ENCODE data around the gene ATP6V1B1. TPM values are rescaled to one million over a fixed set of nuclear protein-coding genes. Genes with fewer than 3 reads are reported as not detected.

Gene ATP6V1B1
- total RNA-seq, 2 experiments from 2014 or later: not detected

DNA sequence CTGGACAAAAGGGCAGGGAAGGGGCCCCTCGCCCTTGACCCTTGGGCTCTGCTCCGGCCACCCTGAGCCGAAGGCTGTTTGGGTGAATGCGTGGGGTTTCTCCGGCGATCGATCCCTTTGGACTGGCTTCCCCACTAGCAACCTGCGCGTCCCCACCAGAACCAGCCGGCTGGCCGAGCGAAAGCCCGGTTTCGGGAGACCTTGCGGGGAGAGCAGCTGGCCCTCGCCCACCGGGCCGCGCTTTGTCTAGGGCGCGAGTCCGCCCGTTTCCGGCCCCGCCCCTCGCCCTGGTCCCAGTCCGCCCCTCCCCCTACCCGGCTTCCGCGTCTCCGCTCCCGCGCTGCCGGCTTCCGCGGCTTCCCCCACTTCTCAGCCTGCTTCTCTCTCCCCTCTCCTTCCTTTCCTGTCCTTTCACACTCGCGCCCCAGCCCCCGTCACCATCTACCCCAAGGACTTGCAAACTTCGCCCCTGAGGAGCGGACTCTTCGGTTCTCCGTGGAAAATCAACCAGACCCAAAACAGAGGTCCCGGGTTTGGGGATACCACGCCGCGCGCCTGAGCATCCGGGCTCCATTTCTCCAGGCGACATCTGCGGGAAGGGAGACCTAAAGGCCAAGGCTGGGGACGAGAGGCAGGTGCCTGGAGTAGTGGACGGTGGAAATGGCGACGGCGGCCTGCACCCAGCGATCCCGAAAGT lies 48.0 kb upstream of the ATP6V1B1 start:
- no peak overlapping the region for H3K27ac Mint-ChIP-seq
- Histone ChIP-seq H3K4me1 (ENCODE audit: insufficient read depth, low read length) (peaks cover 25% of the 10 kb centered on the region), H3K27ac (ENCODE audit: low read depth in 1 of 2, low read length in 2 of 2) (no peak overlapping the region), H3K9me3 (ENCODE audit: control insufficient read depth in 1 of 2, insufficient read depth in 1 of 2, low read length in 2 of 2) (peaks cover 0 to 31% of the 10 kb centered on the region in 2 experiments), H3K4me3 (ENCODE audit: low read length) (peak overlapping the region; percentile 50), H3K27me3 (ENCODE audit: control insufficient read depth in 1 of 2, insufficient read depth in 2 of 2, low read length in 2 of 2) (peaks cover 61 to 98% of the 10 kb centered on the region in 2 experiments), H3K36me3 (ENCODE audit: insufficient read depth, low read length) (no peaks in the 10 kb centered on the region)
- peaks cover 85% of the 10 kb centered on the region for H3K27me3 Mint-ChIP-seq
- TF ChIP-seq, protein P1, sequence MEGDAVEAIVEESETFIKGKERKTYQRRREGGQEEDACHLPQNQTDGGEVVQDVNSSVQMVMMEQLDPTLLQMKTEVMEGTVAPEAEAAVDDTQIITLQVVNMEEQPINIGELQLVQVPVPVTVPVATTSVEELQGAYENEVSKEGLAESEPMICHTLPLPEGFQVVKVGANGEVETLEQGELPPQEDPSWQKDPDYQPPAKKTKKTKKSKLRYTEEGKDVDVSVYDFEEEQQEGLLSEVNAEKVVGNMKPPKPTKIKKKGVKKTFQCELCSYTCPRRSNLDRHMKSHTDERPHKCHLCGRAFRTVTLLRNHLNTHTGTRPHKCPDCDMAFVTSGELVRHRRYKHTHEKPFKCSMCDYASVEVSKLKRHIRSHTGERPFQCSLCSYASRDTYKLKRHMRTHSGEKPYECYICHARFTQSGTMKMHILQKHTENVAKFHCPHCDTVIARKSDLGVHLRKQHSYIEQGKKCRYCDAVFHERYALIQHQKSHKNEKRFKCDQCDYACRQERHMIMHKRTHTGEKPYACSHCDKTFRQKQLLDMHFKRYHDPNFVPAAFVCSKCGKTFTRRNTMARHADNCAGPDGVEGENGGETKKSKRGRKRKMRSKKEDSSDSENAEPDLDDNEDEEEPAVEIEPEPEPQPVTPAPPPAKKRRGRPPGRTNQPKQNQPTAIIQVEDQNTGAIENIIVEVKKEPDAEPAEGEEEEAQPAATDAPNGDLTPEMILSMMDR (IDR thresholded peaks at IDR 0.05): no peak
- peaks cover 4% of the 10 kb centered on the region for H3K9me3 Mint-ChIP-seq
- no peak for ATAC-seq (ENCODE audit: poor library complexity)
- H3K36me3 Mint-ChIP-seq (ENCODE audit: low read depth): no peaks in the 10 kb centered on the region
- POLR2A ChIA-PET: no interaction called here
- intact Hi-C loops (cut with DNase I, micrococcal nuclease): no loop called here
- CTCF ChIA-PET: no interaction called here
- H3K4me1 Mint-ChIP-seq (ENCODE audit: low read depth): peaks cover 25% of the 10 kb centered on the region
- peak overlapping the region; percentile 75 for H3K4me3 Mint-ChIP-seq
- peak in 5 of 14 experiments; percentile 13 to 66 (median 42) for DNase-seq

DNA sequence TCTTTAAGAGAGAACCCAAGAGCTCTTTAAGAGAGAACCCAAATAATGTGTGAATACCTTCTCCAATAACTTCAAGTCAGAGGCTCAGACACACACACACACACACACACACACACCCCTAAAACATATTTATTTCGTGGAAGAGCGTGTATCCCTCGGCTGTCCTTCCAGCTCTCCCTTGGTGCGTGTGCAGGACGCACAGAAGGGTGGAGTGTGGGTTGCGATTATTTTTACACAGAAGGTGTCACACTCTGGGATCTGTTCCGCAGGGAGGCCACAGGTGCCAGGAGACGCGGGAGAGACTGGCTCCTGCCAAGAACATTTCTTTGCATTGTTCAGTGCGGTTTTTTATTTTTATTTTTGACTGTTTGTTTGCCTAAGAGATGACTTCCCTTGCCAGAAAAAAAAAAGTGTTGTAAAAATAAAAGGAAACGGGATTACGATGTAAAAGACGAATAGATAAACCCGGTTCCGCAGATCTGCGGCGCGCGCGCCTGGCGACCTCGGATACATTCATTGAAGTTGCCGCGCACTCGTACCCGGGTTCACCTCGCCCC lies 47.3 kb upstream of the ATP6V1B1 start:
- Mint-ChIP-seq H3K36me3 (ENCODE audit: low read depth) (no peaks in the 10 kb centered on the region), H3K27me3 (peaks cover 85% of the 10 kb centered on the region), H3K9me3 (peaks cover 2% of the 10 kb centered on the region), H3K27ac (no peak overlapping the region), H3K4me3 (peak overlapping the region; percentile 59), H3K4me1 (ENCODE audit: low read depth) (peaks cover 25% of the 10 kb centered on the region)
- intact Hi-C loops (cut with DNase I, micrococcal nuclease): no loop called here
- H3K4me1 ChIP-seq (ENCODE audit: insufficient read depth, low read length): peaks cover 25% of the 10 kb centered on the region
- peaks cover 0 to 31% of the 10 kb centered on the region in 2 experiments for H3K9me3 ChIP-seq (ENCODE audit: control insufficient read depth in 1 of 2, insufficient read depth in 1 of 2, low read length in 2 of 2)
- TF ChIP-seq, protein P1 (IDR thresholded peaks at IDR 0.05): no peak
- POLR2A ChIA-PET: no interaction called here
- H3K4me3 ChIP-seq (ENCODE audit: low read length): peak overlapping the region; percentile 50
- H3K36me3 ChIP-seq (ENCODE audit: insufficient read depth, low read length): no peaks in the 10 kb centered on the region
- CTCF ChIA-PET: no interaction called here
- H3K27me3 ChIP-seq (ENCODE audit: control insufficient read depth in 1 of 2, insufficient read depth in 2 of 2, low read length in 2 of 2): peaks cover 55 to 99% of the 10 kb centered on the region in 2 experiments
- DNase-seq: peak in 1 of 14 experiments; percentile 19
- H3K27ac ChIP-seq (ENCODE audit: low read depth in 1 of 2, low read length in 2 of 2): no peak overlapping the region
- no peak for ATAC-seq (ENCODE audit: poor library complexity)

GRCh38 chr2:70888923-70889715 lies 46.6 kb upstream of the ATP6V1B1 start:
- ATAC-seq (ENCODE audit: poor library complexity) (no peak), DNase-seq (no peak)
- TF ChIP-seq, protein P1 (IDR thresholded peaks at IDR 0.05): no peak
- Histone ChIP-seq H3K4me1 (ENCODE audit: insufficient read depth, low read length) (peaks cover 25% of the 10 kb centered on the region), H3K4me3 (ENCODE audit: low read length) (no peak overlapping the region), H3K9me3 (ENCODE audit: control insufficient read depth in 1 of 2, insufficient read depth in 1 of 2, low read length in 2 of 2) (peaks cover 0 to 31% of the 10 kb centered on the region in 2 experiments), H3K27me3 (ENCODE audit: control insufficient read depth in 1 of 2, insufficient read depth in 2 of 2, low read length in 2 of 2) (peaks cover 53 to 99% of the 10 kb centered on the region in 2 experiments), H3K36me3 (ENCODE audit: insufficient read depth, low read length) (no peaks in the 10 kb centered on the region), H3K27ac (ENCODE audit: low read depth in 1 of 2, low read length in 2 of 2) (no peak overlapping the region)
- H3K27ac Mint-ChIP-seq: no peak overlapping the region
- ChIA-PET CTCF (no interaction called here), POLR2A (no interaction called here)
- intact Hi-C loops (cut with DNase I, micrococcal nuclease): no loop called here
- H3K36me3 Mint-ChIP-seq (ENCODE audit: low read depth): no peaks in the 10 kb centered on the region
- peak overlapping the region; percentile 85 for H3K4me3 Mint-ChIP-seq
- H3K27me3 Mint-ChIP-seq: peaks cover 85% of the 10 kb centered on the region
- no peaks in the 10 kb centered on the region for H3K9me3 Mint-ChIP-seq
- peaks cover 25% of the 10 kb centered on the region for H3K4me1 Mint-ChIP-seq (ENCODE audit: low read depth)

Data from CD4-positive, alpha-beta T cell (primary cell).